Ishikawa (cell line): ENCODE data around the gene AGPAT3.

Experiments used
- CEBPB ChIP-seq: IDR thresholded peaks from 2 replicates; pipeline ENCODE4 v1.6.1; 2012
- CREB1 ChIP-seq: IDR thresholded peaks from 2 replicates; pipeline ENCODE4 v1.6.1; 2012; ENCODE audit warnings: low read depth
- EGR1 ChIP-seq: IDR thresholded peaks from 2 replicates; pipeline ENCODE4 v1.6.1; 2012
- EP300 ChIP-seq: IDR thresholded peaks from 2 replicates; pipeline ENCODE4 v1.6.1; 2012; ENCODE audit warnings: borderline replicate concordance
- FOXM1 ChIP-seq: IDR thresholded peaks from 2 replicates; pipeline ENCODE4 v1.6.1; 2012; ENCODE audit warnings: low read depth, borderline replicate concordance
- MAX ChIP-seq: IDR thresholded peaks from 2 replicates; pipeline ENCODE4 v1.6.1; 2012
- NFIC ChIP-seq: IDR thresholded peaks from 2 replicates; pipeline ENCODE4 v1.6.1; 2012
- RAD21 ChIP-seq: IDR thresholded peaks from 2 replicates; pipeline ENCODE4 v1.6.1; 2012; ENCODE audit warnings: low read depth
- REST ChIP-seq: IDR thresholded peaks from 2 replicates; pipeline ENCODE4 v1.6.1; 2012; ENCODE audit warnings: low read depth, mild to moderate bottlenecking
- TAF1 ChIP-seq: IDR thresholded peaks from 2 replicates; pipeline ENCODE4 v1.6.1; 2012; ENCODE audit warnings: low read depth, mild to moderate bottlenecking
- TCF12 ChIP-seq: IDR thresholded peaks from 2 replicates; pipeline ENCODE4 v1.6.1; 2012; ENCODE audit warnings: low read depth
- TEAD4 ChIP-seq: IDR thresholded peaks from 2 replicates; pipeline ENCODE4 v1.6.1; 2012
- USF1 ChIP-seq: IDR thresholded peaks from 2 replicates; pipeline ENCODE4 v1.6.1; 2012
- YY1 ChIP-seq: IDR thresholded peaks from 2 replicates; pipeline ENCODE4 v1.6.1; 2012; ENCODE audit warnings: low read depth
- ZBTB7A ChIP-seq: IDR thresholded peaks from 2 replicates; pipeline ENCODE4 v1.6.1; 2012; ENCODE audit warnings: low read depth

Gene AGPAT3

GRCh38 chr21:43900690-43901089, 35.7 kb downstream of the AGPAT3 start:
- TF ChIP-seq CEBPB, result no peak
- TF ChIP-seq REST, result no peak
- no peak for TF ChIP-seq USF1

GRCh38 chr21:43902441-43902840, 37.4 kb downstream of the AGPAT3 start:
- TF ChIP-seq EP300 (no peak), RAD21 (no peak), YY1 (no peak), TCF12 (no peak), USF1 (no peak), NFIC (no peak), TEAD4 (no peak), ZBTB7A (no peak), FOXM1 (no peak), MAX (no peak), EGR1 (no peak), REST (no peak), CREB1 (no peak), TAF1 (no peak), CEBPB (no peak)

- no peak for TF ChIP-seq CREB1
- no peak for TF ChIP-seq TEAD4
- TF ChIP-seq TCF12, result no peak
Observed at GRCh38 chr21:43903451-43904091, 38.5 kb downstream of the AGPAT3 start.

GRCh38 chr21:43904331-43904781, 39.3 kb downstream of the AGPAT3 start:
- TF ChIP-seq YY1 (no peak), CEBPB (no peak), MAX (no peak), USF1 (no peak), EP300 (no peak), TEAD4 (no peak), CREB1 (no peak), REST (no peak), FOXM1 (no peak), TCF12 (no peak), RAD21 (no peak), NFIC (no peak), TAF1 (no peak), ZBTB7A (no peak), EGR1 (no peak)
